ENCODE data around the gene CNNM1. TPM values are rescaled to one million over a fixed set of nuclear protein-coding genes. Genes with fewer than 3 reads are reported as not detected.

Gene CNNM1
- total RNA-seq, 3 donors from 2014 or later, result 0.24 to 1.2 (median 0.38) TPM

GRCh38 chr10:99412099-99412498, 82.9 kb downstream of the CNNM1 start:
- intact Hi-C loops (cut with DNase I, micrococcal nuclease), result no loop called here
- TF ChIP-seq CTCF (IDR thresholded peaks at IDR 0.05), result no peak
- no peaks in the 10 kb centered on the region for H3K36me3 ChIP-seq (ENCODE audit: low read depth)
- H3K9me3 ChIP-seq, result no peaks in the 10 kb centered on the region
- DNase-seq, result peak in 1 of 3 donors; percentile 35
- peak; percentile 75 for ATAC-seq
- no peaks in the 10 kb centered on the region for H3K4me1 ChIP-seq (ENCODE audit: low read depth)
- H3K4me3 ChIP-seq, result no peak overlapping the region

DNA sequence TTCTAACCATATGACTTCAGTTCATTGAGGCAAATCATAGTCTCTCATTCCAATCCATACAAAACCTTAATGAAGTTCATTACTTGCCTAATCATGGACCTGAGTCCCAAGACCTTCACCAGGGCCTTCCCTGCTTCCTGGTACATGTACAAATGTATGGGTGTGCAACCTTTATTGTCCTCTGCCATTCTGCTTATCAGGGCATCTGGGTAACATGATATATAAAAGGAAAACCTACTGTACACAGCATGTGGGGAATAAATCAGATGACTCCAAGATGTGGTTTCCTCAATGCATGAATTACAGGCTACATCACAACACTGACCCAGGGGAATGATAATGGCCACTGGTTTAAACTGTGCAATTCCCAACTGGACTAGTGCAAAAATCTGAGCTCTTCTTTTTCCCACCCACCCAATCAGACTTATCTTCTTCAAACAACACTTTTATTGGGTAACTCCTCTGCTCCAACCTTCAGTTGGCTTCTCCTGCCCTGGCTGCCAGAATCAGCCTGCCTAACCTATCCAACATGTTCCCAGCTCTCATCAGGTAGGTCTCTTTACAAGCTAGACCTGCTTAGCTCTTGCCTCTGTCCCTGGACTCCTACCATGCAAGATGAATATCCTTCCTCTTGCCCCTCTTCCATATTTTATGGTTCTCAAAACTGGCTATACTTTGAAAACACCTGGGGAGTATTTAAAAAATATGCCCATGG, 89.9 kb downstream of the CNNM1 start:
- no peaks in the 10 kb centered on the region for H3K36me3 ChIP-seq (ENCODE audit: low read depth)
- TF ChIP-seq CTCF (IDR thresholded peaks at IDR 0.05), result no peak
- ATAC-seq (peak; percentile 74), DNase-seq (no peak)
- H3K4me1 ChIP-seq (ENCODE audit: low read depth), result no peaks in the 10 kb centered on the region
- intact Hi-C loops (cut with DNase I, micrococcal nuclease), result no loop called here
- H3K9me3 ChIP-seq, result no peaks in the 10 kb centered on the region
- H3K4me3 ChIP-seq, result no peak overlapping the region

- no peak for DNase-seq
- Histone ChIP-seq H3K4me3 (no peak overlapping the region), H3K4me1 (ENCODE audit: low read depth) (no peaks in the 10 kb centered on the region), H3K9me3 (no peaks in the 10 kb centered on the region), H3K36me3 (ENCODE audit: low read depth) (no peaks in the 10 kb centered on the region)
- TF ChIP-seq CTCF (IDR thresholded peaks at IDR 0.05), result no peak
- intact Hi-C loops (cut with DNase I, micrococcal nuclease), result no loop called here
- ATAC-seq, result no peak
These were observed 90.5 kb downstream of the CNNM1 start for GRCh38 chr10:99419688-99420087.

GRCh38 chr10:99421233-99421739, 92.1 kb downstream of the CNNM1 start:
- ATAC-seq (no peak), DNase-seq (no peak)
- no peaks in the 10 kb centered on the region for H3K4me1 ChIP-seq (ENCODE audit: low read depth)
- H3K36me3 ChIP-seq (ENCODE audit: low read depth), result no peaks in the 10 kb centered on the region
- TF ChIP-seq CTCF (IDR thresholded peaks at IDR 0.05), result no peak
- H3K4me3 ChIP-seq, result no peak overlapping the region
- H3K9me3 ChIP-seq, result no peaks in the 10 kb centered on the region
- intact Hi-C loops (cut with DNase I, micrococcal nuclease), result no loop called here

GRCh38 chr10:99422529-99423096, 93.5 kb downstream of the CNNM1 start:
- ATAC-seq (no peak), DNase-seq (no peak)
- Histone ChIP-seq H3K4me3 (no peak overlapping the region), H3K4me1 (ENCODE audit: low read depth) (no peaks in the 10 kb centered on the region), H3K36me3 (ENCODE audit: low read depth) (no peaks in the 10 kb centered on the region), H3K9me3 (no peaks in the 10 kb centered on the region)
- no peak for TF ChIP-seq CTCF (IDR thresholded peaks at IDR 0.05)
- intact Hi-C loops (cut with DNase I, micrococcal nuclease), result no loop called here

All from mucosa of descending colon (tissue), 3 donors.